Activated naive CD4-positive, alpha-beta T cell treated with anti-CD3 and anti-CD28 coated beads for 36 hours (primary cell): Measurements from ENCODE around the gene SLC6A18. TPM values are rescaled to one million over a fixed set of nuclear protein-coding genes. Genes with fewer than 3 reads are reported as not detected.

Experiments used
- CTCF ChIA-PET: fragments of 350-600 bp; sonication (Branson Sonifier 250); formaldehyde crosslinking; loops from one replicate; lab custom pipeline; 2021; ENCODE audit warnings: antibody characterized with exemption; lab: Charles Lee
- DNase-seq: peaks from one replicate; pipeline ENCODE4 v3.0.0-alpha.2; 2020
- H3K27ac Mint-ChIP-seq: one replicate; pipeline ENCODE4 v1.8.0; 2021; ENCODE audit warnings: mild to moderate bottlenecking, mixed read lengths
- H3K27me3 Mint-ChIP-seq: one replicate; pipeline ENCODE4 v1.8.0; 2021; ENCODE audit warnings: low read depth, mixed read lengths
- H3K36me3 Mint-ChIP-seq: one replicate; pipeline ENCODE4 v1.8.0; 2021; ENCODE audit warnings: low read depth, mixed read lengths
- H3K4me1 Mint-ChIP-seq: one replicate; pipeline ENCODE4 v1.8.0; 2021; ENCODE audit warnings: low read depth, mixed read lengths
- H3K4me3 Mint-ChIP-seq: one replicate; pipeline ENCODE4 v1.8.0; 2021; ENCODE audit warnings: mild to moderate bottlenecking, moderate library complexity, mixed read lengths
- H3K9me3 Mint-ChIP-seq: one replicate; pipeline ENCODE4 v1.8.0; 2021; ENCODE audit warnings: mixed read lengths
- intact Hi-C: fragments of 100-400 bp; cut with micrococcal nuclease; formaldehyde crosslinking; loops from one replicate; pipeline ENCODE4 v1.15.1; 2023
- total RNA-seq, 2 experiments: library from RNA; stranded (reverse); gene quantifications; one replicate each; pipeline ENCODE4 v1.2.3, GENCODE V29; 2021

Gene SLC6A18
- total RNA-seq, 2 experiments from 2014 or later: not detected

GRCh38 chr5:1192971-1193590, 32.1 kb upstream of the SLC6A18 start:
- Mint-ChIP-seq H3K36me3 (no peaks in the 10 kb centered on the region), H3K27ac (no peak overlapping the region), H3K4me3 (no peak overlapping the region), H3K27me3 (peaks cover 12% of the 10 kb centered on the region), H3K4me1 (no peaks in the 10 kb centered on the region), H3K9me3 (no peaks in the 10 kb centered on the region)
- intact Hi-C loops: no loop called here
- DNase-seq: no peak
- CTCF ChIA-PET: no interaction called here

GRCh38 chr5:1193591-1193985, 31.6 kb upstream of the SLC6A18 start:
- DNase-seq: no peak
- intact Hi-C loops: no loop called here
- Mint-ChIP-seq H3K36me3 (no peaks in the 10 kb centered on the region), H3K27me3 (peaks cover 12% of the 10 kb centered on the region), H3K4me3 (no peak overlapping the region), H3K4me1 (no peaks in the 10 kb centered on the region), H3K9me3 (no peaks in the 10 kb centered on the region), H3K27ac (no peak overlapping the region)
- CTCF ChIA-PET: no interaction called here

- no peaks in the 10 kb centered on the region for H3K9me3 Mint-ChIP-seq
- CTCF ChIA-PET: no interaction called here
- no peak for DNase-seq
- no peak overlapping the region for H3K4me3 Mint-ChIP-seq
- no peak overlapping the region for H3K27ac Mint-ChIP-seq
- no peaks in the 10 kb centered on the region for H3K36me3 Mint-ChIP-seq
- peaks cover 12% of the 10 kb centered on the region for H3K27me3 Mint-ChIP-seq
- intact Hi-C loops: no loop called here
- H3K4me1 Mint-ChIP-seq: no peaks in the 10 kb centered on the region
Measured at GRCh38 chr5:1194378-1194777, 30.8 kb upstream of the SLC6A18 start.

GRCh38 chr5:1195439-1195838, 29.7 kb upstream of the SLC6A18 start:
- Mint-ChIP-seq H3K4me3 (no peak overlapping the region), H3K27me3 (peaks cover 9% of the 10 kb centered on the region), H3K36me3 (no peaks in the 10 kb centered on the region), H3K9me3 (no peaks in the 10 kb centered on the region), H3K4me1 (no peaks in the 10 kb centered on the region), H3K27ac (no peak overlapping the region)
- no peak for DNase-seq
- CTCF ChIA-PET: no interaction called here
- intact Hi-C loops: no loop called here

GRCh38 chr5:1195916-1196315, 29.3 kb upstream of the SLC6A18 start:
- DNase-seq: no peak
- Mint-ChIP-seq H3K27me3 (peaks cover 5% of the 10 kb centered on the region), H3K9me3 (no peaks in the 10 kb centered on the region), H3K4me3 (no peak overlapping the region), H3K36me3 (no peaks in the 10 kb centered on the region), H3K27ac (no peak overlapping the region), H3K4me1 (no peaks in the 10 kb centered on the region)
- CTCF ChIA-PET: no interaction called here
- intact Hi-C loops: no loop called here

- Mint-ChIP-seq H3K36me3 (no peaks in the 10 kb centered on the region), H3K9me3 (no peaks in the 10 kb centered on the region), H3K27me3 (peaks cover 4% of the 10 kb centered on the region), H3K27ac (no peak overlapping the region), H3K4me3 (no peak overlapping the region), H3K4me1 (no peaks in the 10 kb centered on the region)
- intact Hi-C loops: no loop called here
- CTCF ChIA-PET: no interaction called here
- DNase-seq: no peak
Measured at GRCh38 chr5:1196562-1196961, 28.6 kb upstream of the SLC6A18 start.

- no peak overlapping the region for H3K27ac Mint-ChIP-seq
- CTCF ChIA-PET: no interaction called here
Measured at GRCh38 chr5:1197876-1198666, 27.1 kb upstream of the SLC6A18 start.

GRCh38 chr5:1199340-1199648, 25.9 kb upstream of the SLC6A18 start:
- CTCF ChIA-PET: no interaction called here
- intact Hi-C loops: no loop called here
- Mint-ChIP-seq H3K27ac (no peak overlapping the region), H3K27me3 (peaks cover 2% of the 10 kb centered on the region), H3K9me3 (no peaks in the 10 kb centered on the region), H3K4me3 (no peak overlapping the region), H3K4me1 (no peaks in the 10 kb centered on the region), H3K36me3 (no peaks in the 10 kb centered on the region)
- no peak for DNase-seq

More at GRCh38 chr5:1197876-1198666, 27.1 kb upstream of the SLC6A18 start:
- intact Hi-C loops: no loop called here
- Mint-ChIP-seq H3K4me1 (no peaks in the 10 kb centered on the region), H3K9me3 (no peaks in the 10 kb centered on the region), H3K27me3 (peaks cover 2% of the 10 kb centered on the region), H3K36me3 (no peaks in the 10 kb centered on the region), H3K4me3 (no peak overlapping the region)
- no peak for DNase-seq

- no peak overlapping the region for H3K4me3 Mint-ChIP-seq
- no peak overlapping the region for H3K27ac Mint-ChIP-seq
- peaks cover under 1% of the 10 kb centered on the region for H3K27me3 Mint-ChIP-seq
- intact Hi-C loops: no loop called here
- H3K36me3 Mint-ChIP-seq: no peaks in the 10 kb centered on the region
- no peaks in the 10 kb centered on the region for H3K4me1 Mint-ChIP-seq
- H3K9me3 Mint-ChIP-seq: no peaks in the 10 kb centered on the region
- no peak for DNase-seq
- CTCF ChIA-PET: no interaction called here
Measured at GRCh38 chr5:1199649-1200494, 25.3 kb upstream of the SLC6A18 start.

- no peak overlapping the region for H3K27ac Mint-ChIP-seq
- no peak for DNase-seq
- no peaks in the 10 kb centered on the region for H3K9me3 Mint-ChIP-seq
- peaks cover 2% of the 10 kb centered on the region for H3K27me3 Mint-ChIP-seq
- intact Hi-C loops: no loop called here
- no peak overlapping the region for H3K4me3 Mint-ChIP-seq
- H3K36me3 Mint-ChIP-seq: no peaks in the 10 kb centered on the region
- CTCF ChIA-PET: no interaction called here
- H3K4me1 Mint-ChIP-seq: no peaks in the 10 kb centered on the region
Measured at GRCh38 chr5:1200495-1201326, 24.5 kb upstream of the SLC6A18 start.

GRCh38 chr5:1201327-1202025, 23.7 kb upstream of the SLC6A18 start, which contains the start of gene SLC6A19:
TSS of gene SLC6A19 (plus strand) at chr5:1201595. CDS start at chr5:1201651, 56 bp downstream.
- Mint-ChIP-seq H3K36me3 (no peaks in the 10 kb centered on the region), H3K4me3 (no peak within 1 kb of the TSS), H3K27me3 (peaks cover 2% of the 10 kb centered on the region), H3K27ac (no peak within 1 kb of the TSS), H3K4me1 (no peaks in the 10 kb centered on the region), H3K9me3 (no peaks in the 10 kb centered on the region)
- intact Hi-C loops: no loop called here
- DNase-seq: no peak
- CTCF ChIA-PET: interaction anchor here (0.6 kb wide), 1 partner anchor 272 kb away, joined by 4 read pairs; no protein-coding TSS in a partner anchor
